Stomach (tissue), 19 donors: ENCODE data around the gene IGSF9B. TPM values are rescaled to one million over a fixed set of nuclear protein-coding genes. Genes with fewer than 3 reads are reported as not detected.
"Not testable (repeated sequence)": the region's sequence is repeated elsewhere in the genome, so short reads cannot be mapped to it uniquely, and the experiment has no call there.

Source experiments
- DNase-seq, 2 donors: peaks; one replicate each; pipeline versions ENCODE4 v3.0.0 to v3.0.0-alpha.2; 2013 to 2019
- H3K27ac ChIP-seq, 5 donors: fragments of 200-600 bp in 4 of 5; sonication (generic) in 4 of 5; one replicate each; pipeline ENCODE4 v1.5.1; 2013 to 2019; ENCODE audit warnings: mild to moderate bottlenecking in 1 of 5, moderate library complexity in 1 of 5
- H3K27me3 ChIP-seq, 3 donors: fragments of 200-600 bp; sonication (generic); one replicate each; pipeline ENCODE4 v1.5.1; 2017 to 2019; ENCODE audit warnings: mixed run types in 1 of 3
- H3K36me3 ChIP-seq, 4 donors: fragments of 200-600 bp; sonication (generic); 1 replicate in 3 of 4; 2 replicates in 1 of 4; pipeline ENCODE4 v1.5.1; 2016 to 2019
- H3K4me1 ChIP-seq, 4 donors: fragments of 200-600 bp; sonication (generic); one replicate each; pipeline ENCODE4 v1.5.1; 2016 to 2019
- H3K4me3 ChIP-seq, 4 donors: fragments of 200-600 bp; sonication (generic) in 3 of 4; one replicate each; pipeline ENCODE4 v1.5.1; 2016 to 2019; ENCODE audit warnings: mild to moderate bottlenecking in 1 of 4
- H3K9me3 ChIP-seq, 4 donors: fragments of 200-600 bp; sonication (generic); one replicate each; pipeline ENCODE4 v1.5.1; 2016 to 2019
- CTCF ChIP-seq, 7 experiments: fragments of 450-650 bp in 4 of 7; fragments of 200-600 bp in 3 of 7; sonication (generic) in 3 of 7; IDR thresholded peaks; one replicate each; pipeline ENCODE4 v1.5.1; 2016 to 2019; ENCODE audit warnings: antibody characterized with exemption in 7 of 7, control low read depth in 2 of 7, mild to moderate bottlenecking in 1 of 7
- EP300 ChIP-seq: sonication (generic); formaldehyde crosslinking; IDR thresholded peaks from one replicate; pipeline ENCODE4 v1.6.1; 2017; ENCODE audit warnings: antibody characterized with exemption
- POLR2A ChIP-seq, 4 donors: fragments of 450-650 bp; IDR thresholded peaks; one replicate each; pipeline ENCODE4 v1.6.1; 2016; ENCODE audit warnings: antibody characterized with exemption in 4 of 4, control low read depth in 2 of 4, mild to moderate bottlenecking in 1 of 4, moderate library complexity in 1 of 4
- POLR2AphosphoS5 ChIP-seq, 3 donors: sonication (generic); formaldehyde crosslinking; IDR thresholded peaks; one replicate each; pipeline ENCODE4 v1.6.1; 2016; ENCODE audit warnings: antibody characterized with exemption in 3 of 3
- WGBS, 5 donors: extraction: QIAGEN DNeasy Blood & Tissue Kit in 3 of 5; methylation state at CpG; one replicate each; pipeline versions ENCODE4 v1.1.5 to v1.1.7; 2013 to 2018; 5-methylcytosine and 5-hydroxymethylcytosine counted together
- intact Hi-C: fragments of 100-400 bp; cut with DNase I; formaldehyde crosslinking; loops from one replicate; pipeline ENCODE4 v1.15.1; 2023; ENCODE audit warnings: low total_unique reads
- long read RNA-seq, 10 donors: transcript quantifications; one replicate each; lab custom pipeline, GENCODE V29; 2026
- polyA plus RNA-seq, 3 donors: library from polyadenylated mRNA; stranded (reverse); fragments of 200-250 nt; gene quantifications; one replicate each; pipeline ENCODE4 v1.2.3, GENCODE V29; 2013
- total RNA-seq, 5 donors: library from RNA; depleted of rRNA; stranded (reverse); fragments of >200 nt; gene quantifications; one replicate each; pipeline versions ENCODE4 v1.1.0 to v1.2.3, GENCODE V29; 2014 to 2016
- donor health status: healthy with polysubstance abuse.
- donor health status: Bipolar disorder and iron deficiency.
- donor health status: healthy.

The IGSF9B gene
- total RNA-seq (10 to 100 TPM in 2 of 5 donors, 1 to 10 TPM in 2, under 1 TPM in 1; 0.58 to 22.3 (median 5.5) TPM), polyA plus RNA-seq (1 to 10 TPM in 1 of 3 donors, under 1 TPM in 1, not detected in 1; 0.44 to 3.1 TPM)
- long read RNA-seq, donor 1, partial matches to known transcripts = 0 of 1 reads
- long read RNA-seq, donor 1, other reads (novel, unspliced or antisense) = 0 of 1 reads
- long read RNA-seq, donor 2 = 0 reads
- long read RNA-seq, donor 3 = 0 reads
- long read RNA-seq, donor 4 = 0 reads
- long read RNA-seq, donor 5, partial matches to known transcripts = 0 of 2 reads
- long read RNA-seq, donor 5, other reads (novel, unspliced or antisense) = 0 of 2 reads
- long read RNA-seq, donor 6, partial matches to known transcripts = 0 of 3 reads
- long read RNA-seq, donor 6, other reads (novel, unspliced or antisense) = 0 of 3 reads
- long read RNA-seq, donor 7 = 0 reads
- long read RNA-seq, donor 8, partial matches to known transcripts = 0 of 1 reads
- long read RNA-seq, donor 8, other reads (novel, unspliced or antisense) = 0 of 1 reads
- long read RNA-seq, donor 9, partial matches to known transcripts = 0 of 2 reads
- long read RNA-seq, donor 9, other reads (novel, unspliced or antisense) = 0 of 2 reads
- long read RNA-seq, donor 10 = 0 reads

- intact Hi-C loops = no loop called here
- Histone ChIP-seq H3K36me3 (no peaks in the 10 kb centered on the region), H3K27ac (peak within 1 kb of the TSS; percentile 26 to 90 (median 80)), H3K4me1 (peaks cover 19 to 58% (median 39%) of the 10 kb centered on the region in 4 donors), H3K27me3 (peaks cover 0 to 67% (median 33%) of the 10 kb centered on the region in 3 donors), H3K9me3 (no peaks in the 10 kb centered on the region), H3K4me3 (peak within 1 kb of the TSS; percentile 66 to 77 (median 76))
- DNase-seq = peak; percentile 89 to 96
- TF ChIP-seq EP300 (no peak), CTCF (IDR thresholded peaks at IDR 0.05) (no peak), POLR2A (IDR thresholded peaks at IDR 0.05) (no peak), POLR2AphosphoS5 (IDR thresholded peaks at IDR 0.05) (peak; percentile 45 to 55 (median 48))
- 1% methylated on average over 30 to 100 of the region's 100 CpGs for WGBS, 5 donors
These were observed at the start of gene IGSF9B for GRCh38 chr11:133956650-133957633. Gene IGSF9B (minus strand): TSS chr11:133956968. CDS start chr11:133956754, 214 bp downstream.

- no peak for TF ChIP-seq CTCF (IDR thresholded peaks at IDR 0.05)
- TF ChIP-seq EP300 = no peak
- no peak for TF ChIP-seq POLR2AphosphoS5 (IDR thresholded peaks at IDR 0.05)
- TF ChIP-seq POLR2A (IDR thresholded peaks at IDR 0.05) = no peak
- Histone ChIP-seq H3K4me3 (no peak overlapping the region), H3K27ac (peak overlapping the region in 1 of 5 donors; percentile 58), H3K9me3 (no peaks in the 10 kb centered on the region), H3K4me1 (peaks cover 0 to 17% (median 7%) of the 10 kb centered on the region in 4 donors), H3K27me3 (peaks cover 0 to 6% (median 0%) of the 10 kb centered on the region in 3 donors), H3K36me3 (no peaks in the 10 kb centered on the region)
- 35 to 49% (median 38%) methylated on average over 10 of the region's 10 CpGs for WGBS, 5 donors
- DNase-seq = peak in 1 of 2 donors; percentile 69
- intact Hi-C loops = no loop called here
These were observed 47.9 kb upstream of the IGSF9B start for GRCh38 chr11:134004496-134005172.

- no peak for DNase-seq
- 46 to 63% (median 58%) methylated on average over 9 of the region's 9 CpGs for WGBS, 5 donors
- H3K9me3 ChIP-seq = no peaks in the 10 kb centered on the region
- peak overlapping the region in 1 of 5 donors; percentile 58 for H3K27ac ChIP-seq
- H3K4me3 ChIP-seq = no peak overlapping the region
- H3K4me1 ChIP-seq = peaks cover 0 to 17% (median 7%) of the 10 kb centered on the region in 4 donors
- H3K27me3 ChIP-seq = peaks cover 0 to 13% (median 0%) of the 10 kb centered on the region in 3 donors
- intact Hi-C loops = no loop called here
- no peak for TF ChIP-seq POLR2AphosphoS5 (IDR thresholded peaks at IDR 0.05)
- TF ChIP-seq POLR2A (IDR thresholded peaks at IDR 0.05) = no peak
- TF ChIP-seq CTCF (IDR thresholded peaks at IDR 0.05) = no peak
- no peak for TF ChIP-seq EP300
- H3K36me3 ChIP-seq = no peaks in the 10 kb centered on the region
These were observed 47.2 kb upstream of the IGSF9B start for GRCh38 chr11:134003792-134004495.

- WGBS, 5 donors = 93 to 98% (median 97%) methylated on average over 14 to 37 of the region's 37 CpGs
- intact Hi-C loops, H3K4me3 ChIP-seq, H3K27ac ChIP-seq, H3K36me3 ChIP-seq, DNase-seq, H3K27me3 ChIP-seq, H3K9me3 ChIP-seq: not testable (repeated sequence)
- H3K4me1 ChIP-seq = peaks cover 0 to 17% (median 3%) of the 10 kb centered on the region in 4 donors
These were observed 46.1 kb upstream of the IGSF9B start for GRCh38 chr11:134002819-134003218.

- intact Hi-C loops, H3K27me3 ChIP-seq, H3K36me3 ChIP-seq, H3K27ac ChIP-seq, H3K9me3 ChIP-seq, DNase-seq, H3K4me3 ChIP-seq: not testable (repeated sequence)
- WGBS, 5 donors = 51 to 73% (median 60%) methylated on average over 10 of the region's 10 CpGs
- peaks cover 0 to 17% (median 3%) of the 10 kb centered on the region in 4 donors for H3K4me1 ChIP-seq
These were observed 45.6 kb upstream of the IGSF9B start for GRCh38 chr11:134002338-134002737.
